ENCODE results near the gene CYB5R2.

Gene CYB5R2

GRCh38 chr11:7689239-7689638 is 15.9 kb upstream of the CYB5R2 start:
- Histone ChIP-seq H3K79me2 (ENCODE audit: insufficient read depth, low read length) (no peaks in the 10 kb centered on the region), H3K9me2 (replicated peaks; ENCODE audit: low read depth, low read length) (no peaks in the 10 kb centered on the region), H4K20me1 (ENCODE audit: insufficient read depth, low read length, poor library complexity, severe bottlenecking) (no peaks in the 10 kb centered on the region), H3K36me3 (ENCODE audit: insufficient read depth, low read length) (no peaks in the 10 kb centered on the region), H3K9ac (ENCODE audit: low read depth, low read length, poor library complexity, severe bottlenecking) (no peak overlapping the region), H3K4me2 (ENCODE audit: low read depth, low read length, poor library complexity, severe bottlenecking) (no peak overlapping the region), H3F3A (ENCODE audit: low read depth) (no peaks in the 10 kb centered on the region), H3K9me3 (ENCODE audit: insufficient read depth, low read depth, low read length) (no peaks in the 10 kb centered on the region), H3K27me3 (ENCODE audit: insufficient read depth, low read length, poor library complexity, severe bottlenecking) (no peaks in the 10 kb centered on the region), H3K4me1 (ENCODE audit: insufficient read depth, low read length, poor library complexity, severe bottlenecking) (no peaks in the 10 kb centered on the region), H3K4me3 (ENCODE audit: low read length, poor library complexity, severe bottlenecking) (no peak overlapping the region), H2AFZ (ENCODE audit: low read length) (no peak overlapping the region)
- no peak for TF ChIP-seq EZH2phosphoT487 (IDR thresholded peaks at IDR 0.05; ENCODE audit: borderline replicate concordance)
- TF ChIP-seq, protein P1, sequence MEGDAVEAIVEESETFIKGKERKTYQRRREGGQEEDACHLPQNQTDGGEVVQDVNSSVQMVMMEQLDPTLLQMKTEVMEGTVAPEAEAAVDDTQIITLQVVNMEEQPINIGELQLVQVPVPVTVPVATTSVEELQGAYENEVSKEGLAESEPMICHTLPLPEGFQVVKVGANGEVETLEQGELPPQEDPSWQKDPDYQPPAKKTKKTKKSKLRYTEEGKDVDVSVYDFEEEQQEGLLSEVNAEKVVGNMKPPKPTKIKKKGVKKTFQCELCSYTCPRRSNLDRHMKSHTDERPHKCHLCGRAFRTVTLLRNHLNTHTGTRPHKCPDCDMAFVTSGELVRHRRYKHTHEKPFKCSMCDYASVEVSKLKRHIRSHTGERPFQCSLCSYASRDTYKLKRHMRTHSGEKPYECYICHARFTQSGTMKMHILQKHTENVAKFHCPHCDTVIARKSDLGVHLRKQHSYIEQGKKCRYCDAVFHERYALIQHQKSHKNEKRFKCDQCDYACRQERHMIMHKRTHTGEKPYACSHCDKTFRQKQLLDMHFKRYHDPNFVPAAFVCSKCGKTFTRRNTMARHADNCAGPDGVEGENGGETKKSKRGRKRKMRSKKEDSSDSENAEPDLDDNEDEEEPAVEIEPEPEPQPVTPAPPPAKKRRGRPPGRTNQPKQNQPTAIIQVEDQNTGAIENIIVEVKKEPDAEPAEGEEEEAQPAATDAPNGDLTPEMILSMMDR (conservative IDR thresholded peaks at IDR 0.05; ENCODE audit: low read length) = no peak

- no peaks in the 10 kb centered on the region for H3K9me3 ChIP-seq (ENCODE audit: insufficient read depth, low read depth, low read length)
- no peaks in the 10 kb centered on the region for H3K36me3 ChIP-seq (ENCODE audit: insufficient read depth, low read length)
- no peaks in the 10 kb centered on the region for H3K27me3 ChIP-seq (ENCODE audit: insufficient read depth, low read length, poor library complexity, severe bottlenecking)
- TF ChIP-seq, protein P1 (conservative IDR thresholded peaks at IDR 0.05; ENCODE audit: low read length) = peak; percentile 78
- no peak for TF ChIP-seq EZH2phosphoT487 (IDR thresholded peaks at IDR 0.05; ENCODE audit: borderline replicate concordance)
- no peak overlapping the region for H3K9ac ChIP-seq (ENCODE audit: low read depth, low read length, poor library complexity, severe bottlenecking)
- no peak overlapping the region for H3K4me2 ChIP-seq (ENCODE audit: low read depth, low read length, poor library complexity, severe bottlenecking)
- no peaks in the 10 kb centered on the region for H3K9me2 ChIP-seq (replicated peaks; ENCODE audit: low read depth, low read length)
- H2AFZ ChIP-seq (ENCODE audit: low read length) = no peak overlapping the region
- H3K4me3 ChIP-seq (ENCODE audit: low read length, poor library complexity, severe bottlenecking) = no peak overlapping the region
- no peaks in the 10 kb centered on the region for H3F3A ChIP-seq (ENCODE audit: low read depth)
- H3K4me1 ChIP-seq (ENCODE audit: insufficient read depth, low read length, poor library complexity, severe bottlenecking) = no peaks in the 10 kb centered on the region
- no peaks in the 10 kb centered on the region for H3K79me2 ChIP-seq (ENCODE audit: insufficient read depth, low read length)
- H4K20me1 ChIP-seq (ENCODE audit: insufficient read depth, low read length, poor library complexity, severe bottlenecking) = no peaks in the 10 kb centered on the region
These were observed 15.0 kb upstream of the CYB5R2 start for GRCh38 chr11:7688238-7688826.

- Histone ChIP-seq H3K4me2 (ENCODE audit: low read depth, low read length, poor library complexity, severe bottlenecking) (no peak overlapping the region), H4K20me1 (ENCODE audit: insufficient read depth, low read length, poor library complexity, severe bottlenecking) (no peaks in the 10 kb centered on the region), H2AFZ (ENCODE audit: low read length) (no peak overlapping the region), H3K9me2 (replicated peaks; ENCODE audit: low read depth, low read length) (no peaks in the 10 kb centered on the region), H3K9ac (ENCODE audit: low read depth, low read length, poor library complexity, severe bottlenecking) (no peak overlapping the region), H3K27me3 (ENCODE audit: insufficient read depth, low read length, poor library complexity, severe bottlenecking) (no peaks in the 10 kb centered on the region), H3K36me3 (ENCODE audit: insufficient read depth, low read length) (no peaks in the 10 kb centered on the region), H3K79me2 (ENCODE audit: insufficient read depth, low read length) (no peaks in the 10 kb centered on the region), H3K9me3 (ENCODE audit: insufficient read depth, low read depth, low read length) (no peaks in the 10 kb centered on the region), H3K4me1 (ENCODE audit: insufficient read depth, low read length, poor library complexity, severe bottlenecking) (no peaks in the 10 kb centered on the region), H3F3A (ENCODE audit: low read depth) (no peaks in the 10 kb centered on the region), H3K4me3 (ENCODE audit: low read length, poor library complexity, severe bottlenecking) (no peak overlapping the region)
- TF ChIP-seq EZH2phosphoT487 (IDR thresholded peaks at IDR 0.05; ENCODE audit: borderline replicate concordance) = no peak
- TF ChIP-seq, protein P1 (conservative IDR thresholded peaks at IDR 0.05; ENCODE audit: low read length) = no peak
These were observed 14.1 kb upstream of the CYB5R2 start for GRCh38 chr11:7687386-7687785.

Data from Loucy (cell line).